Hair follicle dermal papilla cell (primary cell): ENCODE measurements around the gene SPRR2B. TPM values are rescaled to one million over a fixed set of nuclear protein-coding genes. Genes with fewer than 3 reads are reported as not detected.

Source experiments
- small RNA-seq: library from RNA; depleted of rRNA; stranded (forward); fragments of <200 nt; gene quantifications from one replicate; pipeline ENCODE3, GENCODE V24; 2012
- total RNA-seq: library from RNA; depleted of rRNA; stranded (reverse); fragments of >200 nt; gene quantifications from 2 replicates; pipeline ENCODE4 v1.2.3, GENCODE V29; 2012

Gene SPRR2B
- not detected in 2 replicates for total RNA-seq

DNA sequence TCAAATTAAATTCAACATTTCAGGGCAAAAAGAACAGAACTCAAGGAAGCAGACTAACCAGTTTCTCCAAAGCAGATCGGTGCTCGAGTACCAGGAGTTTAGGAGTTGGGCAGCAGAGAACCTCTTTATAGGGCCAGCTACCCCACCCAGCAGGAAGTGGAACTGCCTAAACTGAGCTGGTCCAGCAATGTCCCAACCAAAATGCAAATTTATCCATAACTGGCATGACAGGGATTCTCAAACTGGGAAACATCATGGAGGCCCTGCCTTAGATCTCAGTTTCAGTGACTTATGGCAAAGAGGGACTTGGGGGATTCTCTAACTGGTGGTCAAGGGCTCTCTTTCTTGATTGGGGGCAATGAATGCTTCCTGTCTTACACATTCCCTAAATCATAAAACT lies at the start of gene SPRR2B:
Gene SPRR2B (minus strand): TSS at position 101 of the 400 bp plus-strand sequence. CDS start 772 bp downstream, outside the sequence.

DNA sequence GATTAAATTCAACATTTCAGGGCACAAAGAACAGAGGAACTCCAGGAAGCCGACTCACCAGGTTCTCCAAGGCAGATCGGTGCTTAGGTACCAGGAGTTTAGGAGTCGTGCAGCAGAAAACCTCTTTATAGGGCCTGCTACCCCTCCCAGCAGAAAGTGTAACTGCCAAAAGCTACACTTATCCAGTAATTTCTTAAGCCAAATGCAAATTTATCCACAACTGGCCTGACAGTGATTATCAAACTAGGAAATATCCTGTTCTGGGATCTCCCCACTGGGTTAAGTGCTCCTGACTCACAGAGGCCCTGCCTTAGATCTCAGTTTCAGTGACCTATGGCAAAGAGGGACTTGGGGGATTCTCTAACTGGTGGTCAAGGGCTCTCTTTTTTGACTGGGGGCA lies 42.0 kb upstream of the SPRR2B start, which contains the start of gene SPRR2F:
Gene SPRR2F (minus strand): TSS at position 101 of the 400 bp plus-strand sequence. CDS start 783 bp downstream, outside the sequence.

DNA sequence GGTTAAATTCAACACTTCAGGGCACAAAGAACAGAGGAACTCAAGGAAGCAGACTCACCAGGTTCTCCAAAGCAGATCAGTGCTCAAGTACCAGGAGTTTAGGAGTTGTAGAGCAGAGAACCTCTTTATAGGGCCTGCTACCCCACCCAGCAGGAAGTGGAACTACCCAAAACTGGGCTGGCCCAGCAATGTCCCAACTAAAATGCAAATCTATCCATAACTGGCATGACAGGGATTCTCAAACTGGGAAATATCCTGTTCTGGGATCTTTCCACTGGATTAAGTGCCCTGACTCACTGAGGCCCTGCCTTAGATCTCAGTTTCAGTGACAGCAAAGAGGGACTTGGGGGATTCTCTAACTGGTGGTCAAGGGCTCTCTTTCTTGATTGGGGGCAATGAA lies 23.0 kb upstream of the SPRR2B start, which contains the start of gene SPRR2E:
Gene SPRR2E (minus strand): TSS at position 101 of the 400 bp plus-strand sequence. CDS start 775 bp downstream, outside the sequence.

DNA sequence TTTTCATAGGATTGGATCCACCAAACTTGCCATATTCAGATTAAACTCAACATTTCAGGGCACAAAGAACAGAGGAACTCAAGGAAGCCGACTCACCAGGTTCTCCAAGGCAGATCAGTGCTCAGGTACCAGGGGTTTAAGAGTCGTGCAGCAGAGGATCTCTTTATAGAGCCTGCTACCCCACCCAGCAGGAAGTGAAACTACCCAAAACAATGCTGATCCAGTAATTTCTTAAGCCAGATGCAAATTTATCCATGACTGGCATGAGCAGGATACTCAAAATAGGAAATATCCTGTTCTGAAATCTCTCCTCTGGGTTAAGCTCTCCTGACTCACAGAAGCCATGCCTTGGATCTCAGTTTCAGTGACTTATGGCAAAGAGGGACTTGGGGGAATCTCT lies 14.0 kb downstream of the SPRR2B start, which contains the start of gene SPRR2A:
Gene SPRR2A (minus strand): TSS at position 138 of the 400 bp plus-strand sequence. CDS start 777 bp downstream, outside the sequence.

GRCh38 chr1:153040950-153041631 lies 30.3 kb downstream of the SPRR2B start, which contains the start of gene SPRR2D:
SPRR2D (minus strand) TSS chr1:153041120; CDS start chr1:153040346, 774 bp downstream.

DNA sequence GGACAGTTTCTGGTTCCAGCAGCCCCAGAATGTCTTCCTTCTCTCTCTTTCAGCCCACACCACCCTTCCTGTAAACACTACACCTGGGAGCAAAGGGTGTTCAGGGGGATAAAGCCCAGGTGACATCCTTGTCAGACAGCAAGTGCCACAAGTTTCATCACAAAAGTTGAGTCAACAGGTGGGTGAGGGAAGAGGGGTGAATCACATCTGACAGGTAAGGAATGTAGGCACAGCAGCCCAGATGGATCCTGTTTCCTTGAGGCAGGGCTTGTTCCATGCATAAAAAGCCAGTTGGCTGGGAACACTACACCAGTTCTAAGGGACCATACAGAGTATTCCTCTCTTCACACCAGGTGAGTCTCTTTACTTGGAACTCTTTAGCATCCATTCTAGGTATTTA lies 40.5 kb downstream of the SPRR2B start, which contains the start of gene SPRR1B:
Gene SPRR1B (plus strand): TSS at position 309 of the 400 bp plus-strand sequence. CDS start 1,143 bp downstream, outside the sequence.

Small RNAs within 50 kb of the gene (small RNA-seq; reads per million reads assigned to genes)
- not detected for gene AL356867.1

Other genes with a start within 250 kb of the SPRR2B start
- gene LCE1A, start 244.1 kb downstream of the SPRR2B start, total RNA-seq = not detected in 2 replicates
- not detected in 2 replicates for gene LCE6A, start 228.8 kb downstream of the SPRR2B start, total RNA-seq
- gene LCE7A, start 211.6 kb downstream of the SPRR2B start, total RNA-seq = not detected in 2 replicates
- gene SMCP, start 193.3 kb downstream of the SPRR2B start, total RNA-seq = not detected in 2 replicates
- not detected in 2 replicates for gene IVL, start 163.1 kb downstream of the SPRR2B start, total RNA-seq
- not detected in 2 replicates for gene SPRR5, start 124.4 kb downstream of the SPRR2B start, total RNA-seq
- gene SPRR4, start 101.0 kb downstream of the SPRR2B start, total RNA-seq = not detected in 2 replicates
- not detected in 2 replicates for gene SPRR1A, start 87.5 kb downstream of the SPRR2B start, total RNA-seq
- not detected in 2 replicates for gene SPRR3, start 69.9 kb downstream of the SPRR2B start, total RNA-seq
- not detected in 2 replicates for gene SPRR1B, start 40.4 kb downstream of the SPRR2B start, total RNA-seq
- gene SPRR2D, start 30.5 kb downstream of the SPRR2B start, total RNA-seq = not detected in 2 replicates
- not detected in 2 replicates for gene SPRR2A, start 14.1 kb downstream of the SPRR2B start, total RNA-seq
- not detected in 2 replicates for gene SPRR2E, start 22.9 kb upstream of the SPRR2B start, total RNA-seq
- gene SPRR2F, start 41.9 kb upstream of the SPRR2B start, total RNA-seq = not detected in 2 replicates
- gene SPRR2G, start 79.3 kb upstream of the SPRR2B start, total RNA-seq = not detected in 2 replicates
- gene LELP1, start 131.8 kb upstream of the SPRR2B start, total RNA-seq = not detected in 2 replicates
- not detected in 2 replicates for gene PRR9, start 146.0 kb upstream of the SPRR2B start, total RNA-seq
- gene LORICRIN, start 188.1 kb upstream of the SPRR2B start, total RNA-seq = not detected in 2 replicates
- gene PGLYRP3, start 241.3 kb upstream of the SPRR2B start, total RNA-seq = not detected in 2 replicates